Stimulated activated CD4-positive, alpha-beta T cell treated with anti-CD3 and anti-CD28 coated beads, Interleukin-4, amount 100 ng/mL, for 4 hours (primary cell): Measurements from ENCODE around the gene BORA.
"Not testable (repeated sequence)": the region's sequence is repeated elsewhere in the genome, so short reads cannot be mapped to it uniquely, and the experiment has no call there.

ENCODE experiments used
- DNase-seq, 2 experiments: peaks; one replicate each; pipeline ENCODE4 v3.0.0-alpha.2; 2020

The BORA gene

GRCh38 chr13:72727417-72728289 is at the start of gene BORA, which contains the start of gene MZT1:
Gene BORA (plus strand): TSS chr13:72727923. CDS start chr13:72728941, 1,018 bp downstream.
Gene MZT1 (minus strand): TSS chr13:72727629. CDS start chr13:72727602, 27 bp downstream.
- DNase-seq, result peak; percentile 89 to 95

GRCh38 chr13:72678312-72678711 is 49.4 kb upstream of the BORA start:
- no peak for DNase-seq

- DNase-seq, result no peak
These were observed 47.4 kb upstream of the BORA start for GRCh38 chr13:72680353-72680752.

GRCh38 chr13:72686766-72687165 is 41.0 kb upstream of the BORA start:
- no peak for DNase-seq

GRCh38 chr13:72689181-72689696 is 38.5 kb upstream of the BORA start:
- no peak for DNase-seq

- DNase-seq, result no peak
These were observed 34.7 kb upstream of the BORA start for GRCh38 chr13:72692884-72693514.

- no peak for DNase-seq
These were observed 33.9 kb upstream of the BORA start for GRCh38 chr13:72693832-72694231.

- no peak for DNase-seq
These were observed 33.4 kb upstream of the BORA start for GRCh38 chr13:72694314-72694713.

- no peak for DNase-seq
These were observed 31.1 kb upstream of the BORA start for GRCh38 chr13:72696579-72696978.

GRCh38 chr13:72698164-72698563 is 29.6 kb upstream of the BORA start:
- DNase-seq, result no peak

- no peak for DNase-seq
These were observed 27.2 kb upstream of the BORA start for GRCh38 chr13:72700509-72700908.

GRCh38 chr13:72716776-72717175 is 10.9 kb upstream of the BORA start:
- DNase-seq, result no peak

GRCh38 chr13:72726185-72726584 is 1.5 kb upstream of the BORA start:
- not testable (repeated sequence) for DNase-seq

GRCh38 chr13:72726726-72727416 is 852 bp upstream of the BORA start:
- peak; percentile 21 to 33 for DNase-seq

- DNase-seq, result no peak
These were observed 525 bp downstream of the BORA start for GRCh38 chr13:72728290-72728605.

GRCh38 chr13:72737033-72737432 is 9.3 kb downstream of the BORA start:
- DNase-seq, result no peak

GRCh38 chr13:72740015-72740414 is 12.3 kb downstream of the BORA start:
- no peak for DNase-seq

GRCh38 chr13:72745260-72745659 is 17.5 kb downstream of the BORA start:
- no peak for DNase-seq

GRCh38 chr13:72751220-72751619 is 23.5 kb downstream of the BORA start:
- DNase-seq, result no peak

- no peak for DNase-seq
These were observed 26.4 kb downstream of the BORA start for GRCh38 chr13:72754111-72754510.

- DNase-seq, result no peak
These were observed 30.2 kb downstream of the BORA start for GRCh38 chr13:72757792-72758535.

- DNase-seq, result no peak
These were observed 32.5 kb downstream of the BORA start for GRCh38 chr13:72760189-72760588.

- no peak for DNase-seq
These were observed 35.7 kb downstream of the BORA start for GRCh38 chr13:72763411-72763810.
